NCI-H187 treated with DMSO at 0.1 percent for 48 hours (cell line): ENCODE results near the gene GRID1.
"Not testable (repeated sequence)": the region's sequence is repeated elsewhere in the genome, so short reads cannot be mapped to it uniquely, and the experiment has no call there.

ENCODE experiments used
- DNase-seq: peaks from one replicate; lab custom pipeline; 2025; lab: John Stamatoyannopoulos, UW

Gene GRID1

DNA sequence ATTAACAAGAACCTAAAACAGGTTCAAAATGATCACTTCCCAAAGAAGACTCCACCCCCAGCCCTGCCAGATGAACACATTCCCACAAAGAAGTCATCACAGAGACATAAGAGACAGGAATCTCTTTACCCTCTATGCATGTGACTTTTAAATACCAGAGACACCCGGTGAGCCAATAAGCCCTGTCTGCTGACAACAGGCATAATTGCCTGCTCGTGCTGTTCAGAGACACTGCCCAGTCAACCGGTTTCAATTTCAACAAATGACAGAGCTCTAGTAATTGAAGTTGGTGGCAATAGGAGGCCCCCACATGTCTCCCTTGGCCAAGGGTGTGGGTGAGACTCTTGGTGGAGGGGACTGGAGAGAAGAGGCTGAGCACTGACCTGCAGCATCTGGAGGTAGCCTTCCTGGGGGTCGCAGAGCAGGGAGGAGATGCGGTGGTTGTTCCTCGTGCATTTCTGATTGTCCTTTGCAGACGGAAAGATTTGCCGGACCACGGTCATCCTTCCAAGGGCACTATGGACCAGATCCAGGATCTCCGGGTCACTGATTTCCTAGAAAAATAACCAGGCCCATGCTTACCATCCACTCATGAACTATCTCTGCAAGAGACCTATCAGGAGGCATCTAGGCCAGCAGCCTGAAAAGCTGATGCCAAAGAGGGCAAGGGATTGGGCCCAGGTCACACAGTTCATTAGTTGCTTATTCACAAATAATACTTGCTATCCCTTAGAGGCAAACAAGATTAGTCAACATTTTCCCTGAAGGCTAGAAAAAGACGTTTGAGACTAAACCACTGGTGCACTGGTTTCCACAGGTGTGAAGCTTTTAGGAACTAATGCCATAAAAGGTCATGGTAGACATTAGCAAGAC, 497.7 kb downstream of the GRID1 start:
- no peak for DNase-seq

DNA sequence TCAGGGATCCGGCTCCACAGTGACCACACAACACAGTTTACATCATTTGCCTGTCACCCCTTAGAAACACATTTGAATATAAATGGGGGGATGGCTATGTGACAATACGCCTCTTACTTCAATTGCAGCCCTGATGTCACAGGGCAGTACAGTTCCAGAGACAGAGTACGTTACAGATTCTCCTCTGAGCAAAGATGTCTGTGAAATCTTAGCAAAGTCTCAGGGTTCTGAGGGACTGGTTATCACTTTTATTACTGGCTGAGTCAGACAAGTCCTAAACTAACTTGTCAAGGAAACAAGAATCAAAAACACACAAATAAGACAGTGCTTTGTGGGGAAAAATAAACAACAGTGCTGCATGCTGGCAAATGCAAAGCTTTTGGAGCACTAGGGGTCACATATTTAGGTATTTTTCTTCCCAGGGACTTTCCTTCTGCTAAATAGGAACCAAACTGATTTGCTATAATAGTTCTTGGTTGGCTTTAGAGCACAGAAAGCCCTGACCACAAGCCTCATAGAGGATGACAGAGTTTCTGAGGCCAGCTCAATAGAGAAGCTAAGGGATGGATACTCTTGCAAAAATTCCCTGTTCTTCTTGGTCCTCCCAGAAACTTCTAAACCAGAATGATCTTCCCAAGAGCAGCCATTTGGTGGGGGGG, 501.6 kb downstream of the GRID1 start:
- DNase-seq: no peak

DNA sequence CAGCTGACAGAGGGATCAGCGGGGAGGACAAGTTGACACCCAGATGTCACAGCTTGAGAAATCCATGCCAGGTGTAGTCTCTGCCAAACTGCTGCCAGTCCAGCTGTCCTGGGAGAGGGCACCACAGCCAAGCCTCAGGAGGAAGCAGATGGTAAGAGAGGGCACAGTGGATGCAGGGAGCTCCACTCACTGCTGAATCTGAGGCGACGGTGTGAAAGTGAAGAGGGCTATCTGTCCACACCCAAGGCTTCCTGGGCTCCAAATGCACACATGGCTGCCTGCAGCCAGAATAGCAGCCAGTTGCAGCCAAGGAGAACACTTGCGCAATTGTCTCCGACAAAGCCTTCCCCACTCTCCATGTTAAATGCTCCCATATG, 502.4 kb downstream of the GRID1 start:
- DNase-seq: no peak

DNA sequence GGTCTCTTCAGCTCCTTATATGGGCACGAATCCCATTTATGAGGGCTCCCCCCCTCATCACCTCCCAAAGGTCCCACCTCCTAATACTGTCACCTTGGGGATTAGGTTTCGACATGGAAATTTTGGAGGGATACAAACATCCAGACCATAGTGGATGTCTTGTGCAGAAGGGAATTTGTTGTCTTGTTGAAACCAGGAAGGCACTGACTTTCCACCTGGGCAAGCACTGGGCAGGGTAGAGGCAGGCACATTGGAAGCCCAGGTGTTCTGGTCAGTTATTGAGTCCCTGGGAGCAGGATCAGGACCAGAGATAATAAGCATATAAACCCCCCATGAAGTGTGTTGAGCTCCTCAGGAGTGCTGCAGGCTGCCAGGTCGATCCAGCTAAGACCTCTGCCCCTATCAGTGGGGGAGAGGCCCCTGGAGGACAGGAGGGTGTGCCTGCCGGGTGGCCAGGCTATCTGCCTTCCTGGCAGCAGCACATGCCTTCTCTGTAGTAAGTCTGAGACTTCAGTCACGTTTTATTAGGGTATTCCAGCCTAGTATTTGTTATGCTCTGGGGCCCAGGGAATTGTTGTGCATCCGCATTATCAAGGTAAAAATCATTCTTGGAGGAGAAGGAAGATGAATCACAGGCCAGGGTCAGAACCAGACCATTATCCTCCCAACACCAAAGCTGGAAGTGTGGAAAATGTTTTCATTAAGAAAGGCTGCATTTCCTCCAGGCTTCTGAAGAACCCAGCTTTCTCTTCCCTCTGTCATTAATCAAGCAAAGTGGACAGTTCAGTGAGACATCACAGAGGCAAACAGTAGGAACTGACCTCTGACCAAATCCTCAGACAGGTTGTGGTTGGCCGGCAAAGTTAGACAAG, 503.1 kb downstream of the GRID1 start:
- DNase-seq: no peak

DNA sequence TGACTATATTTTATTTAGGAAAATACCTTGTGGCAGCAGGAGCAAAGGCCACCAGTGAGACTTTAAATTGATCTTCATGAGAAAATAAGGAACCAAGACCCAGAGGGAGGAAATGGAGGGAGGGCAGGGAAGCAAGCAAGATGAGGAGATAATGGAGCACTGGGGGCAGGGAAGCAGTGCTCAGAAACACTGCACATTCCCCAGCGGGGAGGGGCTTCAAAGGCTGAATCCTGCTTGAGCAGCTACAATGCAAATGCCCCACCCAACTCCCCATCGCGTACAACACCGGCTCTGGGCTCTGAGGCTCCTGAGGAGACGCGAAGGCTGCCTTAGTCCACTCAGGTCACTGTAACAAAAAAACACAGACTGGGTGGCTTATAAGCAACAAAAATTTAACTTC, 503.8 kb downstream of the GRID1 start:
- DNase-seq: no peak

DNA sequence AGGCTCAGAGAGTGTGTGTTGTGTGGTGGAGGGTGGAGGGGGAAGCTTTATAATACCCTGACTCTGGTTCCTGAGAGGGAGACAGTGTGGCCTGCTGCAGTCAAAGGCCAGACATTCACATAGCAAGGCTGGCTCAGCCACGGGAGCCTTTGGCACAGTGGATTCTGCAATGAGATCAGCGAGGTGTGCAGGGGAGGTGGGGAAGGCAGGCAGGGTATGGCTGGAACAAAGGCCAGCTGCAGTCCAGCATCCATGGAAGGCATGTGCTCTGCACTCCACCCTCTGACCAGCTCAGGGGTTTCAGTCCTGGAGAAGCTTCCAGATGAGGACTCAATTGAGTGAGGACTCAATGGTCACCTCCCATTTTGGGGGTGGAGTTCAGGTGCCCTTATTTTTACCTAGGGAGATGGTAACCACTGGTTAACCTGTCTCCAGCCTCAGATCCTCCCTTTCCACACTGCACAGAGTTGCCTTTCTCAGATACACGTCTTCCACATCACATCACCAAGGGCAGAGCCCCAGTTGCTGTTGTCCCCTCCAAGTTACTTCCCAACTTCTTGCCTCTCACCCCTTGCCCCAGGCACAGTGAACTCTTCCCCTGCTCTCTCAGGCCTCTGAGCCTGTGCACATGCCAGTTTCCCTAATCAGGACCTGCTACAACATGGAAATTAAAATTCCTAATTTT, 504.9 kb downstream of the GRID1 start:
- DNase-seq: no peak

DNA sequence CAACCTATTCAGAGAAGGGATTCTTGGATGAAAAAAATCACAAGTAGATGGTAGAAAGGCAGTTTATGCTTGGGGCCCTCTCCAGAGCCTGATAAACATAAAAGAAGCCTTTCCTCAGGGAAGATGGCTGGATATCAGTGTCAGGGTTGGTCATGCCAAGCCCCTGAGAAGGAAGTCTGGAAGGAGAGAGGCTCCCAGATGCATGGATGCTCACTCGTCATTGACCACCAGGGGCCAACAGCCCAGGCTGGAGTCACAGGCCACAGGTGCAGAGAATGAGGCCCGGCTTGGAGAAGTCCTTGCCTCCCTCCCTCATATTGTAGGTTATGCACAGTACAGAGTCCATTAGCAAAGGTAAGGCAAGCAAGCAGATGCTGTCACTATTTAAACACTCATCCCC, 506.7 kb downstream of the GRID1 start:
- DNase-seq: no peak

DNA sequence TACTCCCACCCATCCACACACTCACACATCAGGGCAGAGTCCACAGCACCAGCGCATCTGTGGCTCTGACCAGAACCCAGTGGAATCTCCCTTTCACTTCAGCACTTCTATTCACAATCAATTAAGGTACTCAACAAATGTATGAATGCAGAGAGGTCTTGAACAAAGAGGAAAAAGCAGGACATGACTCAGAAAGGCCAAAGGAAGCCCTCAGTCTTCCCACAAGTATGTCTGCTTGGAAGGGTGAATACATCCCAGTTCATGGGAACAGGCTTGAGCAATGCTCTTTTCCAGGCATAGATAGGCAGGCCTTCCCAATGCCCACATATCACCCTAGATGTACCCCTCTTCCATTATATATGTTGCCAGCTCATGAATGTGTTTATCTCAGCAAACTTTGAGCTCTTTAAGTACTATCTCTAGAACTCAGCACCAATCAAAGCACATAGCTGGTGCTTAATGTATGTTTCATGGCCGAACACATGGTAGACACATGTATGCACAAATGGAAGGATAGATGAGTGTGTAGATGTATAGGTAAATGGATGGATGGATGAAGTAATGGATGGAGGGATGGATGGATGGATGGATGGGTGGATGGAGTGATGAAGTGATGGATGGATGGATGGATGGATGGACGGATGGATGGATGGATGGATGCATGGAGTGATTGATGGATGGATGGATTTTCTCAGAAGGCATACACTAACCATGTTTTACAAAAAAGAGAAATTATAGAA, 507.6 kb downstream of the GRID1 start:
- no peak for DNase-seq

DNA sequence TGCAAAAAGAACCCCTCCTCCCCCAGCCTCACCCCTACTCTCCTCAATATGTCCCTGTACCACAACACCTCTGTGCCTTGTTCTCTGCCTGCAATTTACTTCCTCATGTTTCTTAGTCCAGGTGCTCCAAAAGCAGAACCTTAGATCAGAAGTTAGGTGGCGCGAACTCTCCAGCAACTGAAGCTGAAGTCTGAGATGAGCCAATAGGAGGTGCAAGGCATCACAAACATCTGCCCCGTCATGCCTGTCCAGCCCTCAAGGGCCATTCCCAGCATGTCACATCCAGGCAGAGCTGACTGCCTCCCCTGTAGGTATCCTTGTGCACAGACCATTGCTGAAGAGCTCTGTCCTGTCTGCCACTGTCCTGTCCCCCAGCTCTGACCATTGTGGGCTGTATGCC, 508.8 kb downstream of the GRID1 start:
- DNase-seq: no peak

DNA sequence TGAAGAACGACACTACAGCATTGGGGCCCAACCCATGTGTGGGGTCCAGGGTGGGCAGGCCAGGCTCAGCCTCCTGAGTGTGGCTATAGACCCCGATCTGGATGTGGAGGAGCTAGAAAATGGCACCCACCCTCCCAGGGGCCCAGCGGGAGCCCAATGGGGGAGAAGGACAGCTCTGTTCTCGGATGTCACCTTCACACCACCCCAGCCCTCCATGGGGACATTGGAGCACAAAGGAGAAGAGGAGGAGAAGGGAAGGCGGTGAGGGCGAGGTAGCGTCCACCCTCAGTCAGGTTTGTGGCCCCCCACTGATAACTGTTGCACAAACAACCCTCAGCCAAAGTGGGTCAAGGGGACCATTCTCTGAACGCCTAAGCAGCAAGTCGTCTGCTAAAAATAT, 509.3 kb downstream of the GRID1 start:
- DNase-seq: no peak

DNA sequence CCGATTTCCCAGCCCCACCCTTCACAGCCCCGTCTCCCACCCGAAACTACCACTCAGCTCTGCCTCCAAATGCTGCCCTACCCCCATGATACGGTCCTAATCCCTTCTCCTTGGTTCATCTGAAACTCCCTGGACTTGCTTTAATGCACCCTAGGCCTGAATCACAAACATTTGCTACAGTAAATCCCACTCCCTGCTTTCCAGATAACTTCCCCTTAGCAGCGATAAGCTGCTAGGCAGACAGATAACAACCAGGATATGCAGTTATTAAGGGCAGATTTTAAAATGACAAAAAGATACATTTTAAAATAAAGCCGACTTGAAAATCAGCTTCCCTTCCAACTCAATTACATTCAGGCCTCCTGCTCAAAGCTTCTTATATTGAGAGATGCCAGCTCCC, 514.7 kb downstream of the GRID1 start:
- no peak for DNase-seq

DNA sequence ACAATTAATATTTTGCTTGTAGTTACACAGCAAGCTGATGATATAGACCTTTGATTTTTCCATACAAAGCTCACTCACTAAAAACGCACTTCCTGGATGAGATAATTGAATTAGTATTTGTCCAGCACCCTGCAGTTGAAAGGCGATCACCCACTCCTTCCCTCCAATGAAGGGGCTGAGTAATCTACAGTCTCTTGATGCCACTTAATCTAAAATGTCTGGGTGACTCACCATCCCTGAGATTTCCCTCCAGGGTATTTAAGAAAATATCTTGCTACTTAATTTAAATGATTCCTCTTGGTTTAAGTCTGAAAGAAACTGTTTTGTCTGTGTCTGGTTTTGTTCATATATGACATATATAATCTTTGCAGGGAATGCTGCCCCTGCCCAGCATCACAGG, 515.3 kb downstream of the GRID1 start:
- DNase-seq: no peak

DNA sequence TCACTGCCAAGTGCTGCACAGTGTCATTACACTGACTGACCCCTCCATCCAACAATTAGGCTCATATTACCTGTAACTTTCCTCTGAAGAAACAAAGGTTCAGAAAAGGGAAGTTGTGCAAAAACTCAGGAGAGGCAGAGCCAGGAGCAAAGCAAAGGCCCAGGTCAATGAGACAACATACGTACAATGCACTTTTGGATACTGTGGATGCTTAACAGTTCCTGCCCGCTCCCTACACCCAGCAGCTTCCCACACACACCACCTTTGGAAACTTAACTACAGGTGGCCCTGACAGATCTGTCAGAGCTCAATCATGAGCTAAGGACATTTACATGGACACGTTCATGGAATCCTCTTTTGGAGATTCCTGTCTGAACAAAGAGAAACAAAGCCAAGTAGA, 515.9 kb downstream of the GRID1 start:
- no peak for DNase-seq

DNA sequence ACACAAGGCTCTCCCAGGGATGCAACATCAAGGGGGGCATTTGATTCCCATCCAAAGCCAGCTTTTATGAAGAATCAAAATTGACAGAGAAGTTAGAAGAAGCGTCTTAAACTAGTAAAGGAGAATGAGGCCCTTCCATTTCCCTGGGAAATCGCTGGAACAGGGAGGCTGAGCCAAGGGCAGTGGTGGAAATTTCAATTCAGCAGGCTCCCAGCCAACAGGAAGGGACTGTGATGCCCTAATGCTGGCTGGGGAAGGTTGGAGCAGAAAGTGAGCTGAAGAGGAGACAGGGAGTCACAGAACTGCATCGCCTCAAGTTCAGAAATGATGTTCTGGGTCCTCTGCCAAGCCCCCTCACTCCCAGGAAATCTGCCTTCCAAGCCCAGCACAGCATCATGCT, 517.3 kb downstream of the GRID1 start:
- DNase-seq: no peak

DNA sequence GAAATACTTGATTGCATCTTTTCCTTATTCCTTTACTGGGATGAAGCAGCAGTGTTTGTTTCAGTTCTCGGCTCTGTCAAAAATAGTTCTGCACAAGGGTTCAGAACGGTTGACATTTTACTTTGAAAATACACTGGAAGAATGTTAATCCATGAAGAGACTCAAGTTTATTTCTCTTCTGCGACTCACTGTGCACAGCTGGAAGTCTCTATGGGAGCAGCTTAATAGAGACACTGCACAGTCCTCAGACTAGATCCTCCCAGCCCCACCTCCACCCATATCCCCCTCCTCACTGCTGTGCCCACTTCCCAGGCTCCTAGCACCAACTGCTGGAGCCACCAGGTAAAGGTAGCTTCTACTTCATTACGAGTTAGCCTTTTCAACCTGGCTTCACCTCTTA, 517.8 kb downstream of the GRID1 start:
- DNase-seq: no peak

DNA sequence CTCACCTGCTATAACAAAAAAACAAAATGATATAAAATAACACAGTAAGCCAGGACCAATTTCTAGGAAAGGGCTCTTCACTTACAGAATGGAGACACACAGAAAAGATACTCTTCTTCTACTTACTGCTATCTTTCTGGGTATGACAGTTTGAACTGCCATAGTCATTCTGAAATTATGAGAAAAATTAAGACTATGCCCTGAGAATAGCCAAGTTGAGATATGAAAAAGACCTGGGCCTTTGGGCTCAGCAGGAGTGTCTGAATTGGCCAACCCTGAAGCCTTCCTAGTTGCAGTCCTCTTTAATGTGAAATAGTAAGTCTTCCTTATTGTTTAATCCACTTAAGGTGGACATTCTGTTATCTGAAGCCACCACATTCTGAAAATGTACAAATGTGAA, 519.5 kb downstream of the GRID1 start:
- no peak for DNase-seq

DNA sequence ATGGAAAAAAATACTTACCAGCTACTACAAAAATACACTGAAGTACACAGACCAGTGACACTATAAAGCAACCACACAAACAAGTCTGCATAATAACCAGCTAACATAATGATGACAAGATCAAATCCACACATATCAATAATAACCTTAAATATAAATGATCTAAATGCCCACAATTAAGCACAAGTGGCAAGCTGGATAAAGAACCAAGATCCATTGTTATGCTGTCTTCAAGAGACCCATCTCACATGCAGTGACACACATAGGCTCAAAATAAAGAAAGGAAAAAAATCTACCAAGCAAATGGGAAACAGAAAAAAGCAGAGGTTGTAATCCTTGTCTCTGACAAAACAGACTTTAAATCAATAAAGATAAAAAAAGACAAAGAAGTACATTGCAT, 527.9 kb downstream of the GRID1 start:
- not testable (repeated sequence) for DNase-seq

DNA sequence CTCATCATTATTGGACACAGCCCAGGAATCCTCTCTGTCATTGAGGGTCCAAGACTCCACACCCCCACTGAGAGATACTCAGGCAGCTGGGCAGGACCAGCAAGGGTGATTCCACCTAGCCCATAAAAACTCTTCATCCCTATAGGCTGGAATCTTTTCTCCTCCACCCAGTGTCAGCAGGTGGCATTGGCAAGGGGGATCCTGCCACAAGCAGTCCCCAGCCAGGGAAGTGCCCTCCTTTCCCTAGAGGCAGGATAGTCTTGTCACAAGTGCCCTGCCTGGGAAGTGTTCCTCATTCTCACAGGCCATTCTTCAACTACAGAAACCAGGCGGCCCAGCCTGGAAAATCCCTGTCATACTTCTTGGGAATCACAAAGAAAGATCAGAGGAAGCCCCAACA, 533.6 kb downstream of the GRID1 start:
- no peak for DNase-seq

DNA sequence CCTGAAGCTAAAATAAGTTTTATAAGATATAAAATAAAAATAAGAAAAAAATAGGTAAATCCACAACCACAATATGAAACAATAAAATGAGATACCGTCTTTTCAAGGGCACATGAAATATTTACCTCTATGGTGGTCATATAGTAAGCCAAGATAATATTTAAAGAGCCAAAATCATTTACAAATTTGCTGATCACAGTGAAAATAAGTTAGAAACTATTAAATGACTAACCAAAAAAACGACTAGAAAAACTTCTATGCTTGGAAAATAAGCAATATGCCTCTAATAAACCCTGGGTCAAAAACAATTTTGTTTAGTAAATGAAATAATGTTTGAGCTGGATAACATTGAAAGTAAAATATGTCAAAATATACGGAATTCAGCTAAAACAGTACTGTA, 535.2 kb downstream of the GRID1 start:
- no peak for DNase-seq

DNA sequence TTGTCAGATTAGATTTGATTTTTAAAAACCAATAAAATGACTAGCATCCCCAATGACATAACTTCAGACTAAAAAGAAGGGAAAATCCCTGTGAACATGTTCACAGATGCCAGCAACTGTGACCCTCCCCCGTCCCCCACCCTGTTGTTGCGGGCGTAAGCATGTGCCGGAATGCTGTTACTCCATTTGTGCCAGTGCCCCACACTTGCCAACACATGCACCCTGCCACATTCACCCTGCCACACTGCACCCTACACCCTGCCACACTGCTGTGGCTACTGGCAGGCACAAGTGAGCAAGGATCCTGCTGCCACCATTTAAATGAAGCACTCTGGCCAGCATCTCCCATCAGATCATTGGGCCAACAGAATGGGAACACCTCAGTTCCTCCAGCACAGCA, 540.2 kb downstream of the GRID1 start:
- DNase-seq: no peak

DNA sequence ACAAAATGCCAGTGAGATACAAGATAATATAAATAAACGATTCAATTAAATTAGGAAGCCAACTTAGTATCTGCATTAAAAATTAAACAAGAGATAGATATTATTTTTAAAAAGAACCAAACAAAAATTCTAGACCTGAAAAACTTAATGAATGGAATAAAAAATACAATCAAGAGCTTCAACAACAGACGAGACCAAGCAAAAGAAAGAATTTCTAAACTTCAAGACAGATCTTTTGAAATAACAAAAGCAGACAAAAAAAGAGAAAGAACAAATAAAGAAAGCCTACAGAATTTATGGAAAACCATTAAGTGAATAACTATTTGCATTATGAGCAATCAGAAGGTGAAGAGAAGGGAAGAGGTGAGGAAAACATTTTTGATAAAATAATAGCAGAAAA, 555.2 kb downstream of the GRID1 start:
- DNase-seq: no peak

DNA sequence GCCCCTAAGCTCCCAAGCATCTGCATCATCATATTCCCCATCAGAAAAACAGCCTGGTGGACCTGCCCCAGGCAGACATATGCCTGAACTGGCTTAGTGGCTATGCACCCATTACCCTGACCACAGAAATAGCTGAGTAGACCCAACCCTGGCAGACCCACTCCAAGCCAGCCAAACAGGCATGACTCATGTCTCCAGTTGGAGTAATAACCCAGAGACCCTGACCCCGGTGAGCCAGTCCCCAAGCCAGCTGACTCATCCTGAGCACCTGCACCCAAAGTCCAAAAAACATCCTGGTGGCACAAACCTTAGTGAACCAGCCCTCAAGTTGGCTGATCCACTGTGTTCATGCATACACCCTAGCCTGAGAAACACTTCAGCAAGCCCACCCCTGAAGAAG, 555.9 kb downstream of the GRID1 start:
- DNase-seq: no peak
